ENCODE measurements around the gene TXNDC5. TPM values are rescaled to one million over a fixed set of nuclear protein-coding genes. Genes with fewer than 3 reads are reported as not detected.

Gene TXNDC5
- polyA plus RNA-seq, 3 donors: 12.6 to 33.5 (median 21.2) TPM

GRCh38 chr6:7924867-7925266 is 14.3 kb upstream of the TXNDC5 start:
- H3K27me3 ChIP-seq (ENCODE audit: control insufficient read depth in 2 of 2, insufficient read depth in 2 of 2, low read length in 2 of 2): no peaks in the 10 kb centered on the region
- no peaks in the 10 kb centered on the region for H4K20me1 ChIP-seq (ENCODE audit: insufficient read depth, low read length)
- no peak overlapping the region for H2AFZ ChIP-seq (ENCODE audit: insufficient read depth, low read depth, low read length, poor library complexity, severe bottlenecking)
- intact Hi-C loops (cut with micrococcal nuclease): no loop called here
- no peak overlapping the region for H3K4me3 ChIP-seq (replicated peaks in 1 of 3; ENCODE audit: low read depth in 2 of 3, low read length in 3 of 3)
- no peak overlapping the region for H3K27ac ChIP-seq (ENCODE audit: low read depth in 1 of 2, low read length in 2 of 2)
- no peak overlapping the region for H3K27ac Mint-ChIP-seq
- no peaks in the 10 kb centered on the region for H3K36me3 ChIP-seq (replicated peaks in 1 of 2; ENCODE audit: control insufficient read depth in 1 of 2, insufficient read depth in 2 of 2, low read length in 2 of 2)
- H3K9ac ChIP-seq (ENCODE audit: insufficient read depth, low read length, poor library complexity, severe bottlenecking): no peak overlapping the region
- H3K27me3 Mint-ChIP-seq (ENCODE audit: low read depth in 3 of 3): no peaks in the 10 kb centered on the region
- H3K79me2 ChIP-seq (ENCODE audit: insufficient read depth, low read length): no peaks in the 10 kb centered on the region
- no peak for DNase-seq
- no peaks in the 10 kb centered on the region for H3K4me1 Mint-ChIP-seq
- H3K4me3 Mint-ChIP-seq: no peak overlapping the region
- TF ChIP-seq CTCF (IDR thresholded peaks at IDR 0.05): no peak
- H3K9me3 Mint-ChIP-seq: peaks cover 7 to 19% (median 13%) of the 10 kb centered on the region in 7 donors
- H3K36me3 Mint-ChIP-seq: peaks cover 0 to 3% of the 10 kb centered on the region in 2 donors
- no peaks in the 10 kb centered on the region for H3K4me1 ChIP-seq (ENCODE audit: control insufficient read depth in 1 of 2, insufficient read depth in 2 of 2, low read length in 2 of 2)
- peaks cover 7 to 8% of the 10 kb centered on the region in 2 donors for H3K9me3 ChIP-seq (replicated peaks in 1 of 2; ENCODE audit: control insufficient read depth in 1 of 2, insufficient read depth in 1 of 2, low read length in 2 of 2)
- no peak overlapping the region for H3K4me2 ChIP-seq (replicated peaks; ENCODE audit: extremely low read depth, low read length, poor library complexity, severe bottlenecking)

- TF ChIP-seq CTCF (IDR thresholded peaks at IDR 0.05): no peak
- H3K27me3 ChIP-seq (ENCODE audit: control insufficient read depth in 2 of 2, insufficient read depth in 2 of 2, low read length in 2 of 2): no peaks in the 10 kb centered on the region
- Mint-ChIP-seq H3K27me3 (ENCODE audit: low read depth in 3 of 3) (peaks cover 0 to 2% (median 0%) of the 10 kb centered on the region in 3 donors), H3K4me3 (no peak overlapping the region), H3K4me1 (no peaks in the 10 kb centered on the region), H3K27ac (no peak overlapping the region), H3K36me3 (peaks cover 0 to 3% of the 10 kb centered on the region in 2 donors), H3K9me3 (peaks cover 7 to 19% (median 13%) of the 10 kb centered on the region in 7 donors)
- H3K4me3 ChIP-seq (replicated peaks in 1 of 3; ENCODE audit: low read depth in 2 of 3, low read length in 3 of 3): no peak overlapping the region
- H2AFZ ChIP-seq (ENCODE audit: insufficient read depth, low read depth, low read length, poor library complexity, severe bottlenecking): no peak overlapping the region
- H4K20me1 ChIP-seq (ENCODE audit: insufficient read depth, low read length): no peaks in the 10 kb centered on the region
- H3K36me3 ChIP-seq (replicated peaks in 1 of 2; ENCODE audit: control insufficient read depth in 1 of 2, insufficient read depth in 2 of 2, low read length in 2 of 2): no peaks in the 10 kb centered on the region
- no CpG with 5 or more reads among the region's 1 CpG for WGBS (ENCODE audit: insufficient coverage)
- no peaks in the 10 kb centered on the region for H3K79me2 ChIP-seq (ENCODE audit: insufficient read depth, low read length)
- intact Hi-C loops (cut with micrococcal nuclease): no loop called here
- peaks cover 7 to 8% of the 10 kb centered on the region in 2 donors for H3K9me3 ChIP-seq (replicated peaks in 1 of 2; ENCODE audit: control insufficient read depth in 1 of 2, insufficient read depth in 1 of 2, low read length in 2 of 2)
- H3K4me2 ChIP-seq (replicated peaks; ENCODE audit: extremely low read depth, low read length, poor library complexity, severe bottlenecking): no peak overlapping the region
- H3K9ac ChIP-seq (ENCODE audit: insufficient read depth, low read length, poor library complexity, severe bottlenecking): no peak overlapping the region
- DNase-seq: no peak
- H3K27ac ChIP-seq (ENCODE audit: low read depth in 1 of 2, low read length in 2 of 2): no peak overlapping the region
- H3K4me1 ChIP-seq (ENCODE audit: control insufficient read depth in 1 of 2, insufficient read depth in 2 of 2, low read length in 2 of 2): no peaks in the 10 kb centered on the region
These were observed 12.0 kb upstream of the TXNDC5 start for GRCh38 chr6:7922596-7922995.
